GM12864 (cell line): ENCODE data around the gene DENND1B.

Source experiments
- DNase-seq: peaks from one replicate; pipeline ENCODE4 v3.0.0-alpha.2; 2011; ENCODE audit warnings: low read depth
- H3K4me3 ChIP-seq: 2 replicates; pipeline ENCODE4 v1.5.1; 2011; ENCODE audit warnings: mild to moderate bottlenecking, low read depth, low read length, control low read depth
- TF ChIP-seq, protein P1 (sequence below): IDR thresholded peaks from 2 replicates; pipeline ENCODE4 v1.5.1; 2011; ENCODE audit warnings: low read depth, mild to moderate bottlenecking, moderate library complexity, low read length, control low read depth, inconsistent platforms; ENCODE audit errors: missing control alignments

The DENND1B gene

DNA sequence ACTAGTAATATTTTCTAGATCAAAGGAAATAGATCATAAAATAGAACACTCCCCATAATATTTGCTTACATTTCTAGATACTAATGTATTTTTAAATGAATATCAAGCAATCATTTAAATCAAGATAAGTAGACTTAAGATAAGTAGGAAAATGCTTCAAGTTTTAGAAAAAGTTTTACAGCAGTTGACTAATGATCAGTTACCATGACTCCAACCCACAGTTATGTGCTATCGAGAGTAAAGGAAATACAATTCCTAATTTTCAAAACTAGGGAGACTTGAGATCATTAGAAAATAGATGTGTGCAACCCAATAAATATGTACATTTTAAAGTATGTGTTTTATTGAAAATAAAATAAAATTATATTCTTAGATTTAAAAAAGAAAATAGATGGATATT, 95.0 kb downstream of the DENND1B start:
- DNase-seq = no peak
- no peak overlapping the region for H3K4me3 ChIP-seq
- TF ChIP-seq, protein P1, sequence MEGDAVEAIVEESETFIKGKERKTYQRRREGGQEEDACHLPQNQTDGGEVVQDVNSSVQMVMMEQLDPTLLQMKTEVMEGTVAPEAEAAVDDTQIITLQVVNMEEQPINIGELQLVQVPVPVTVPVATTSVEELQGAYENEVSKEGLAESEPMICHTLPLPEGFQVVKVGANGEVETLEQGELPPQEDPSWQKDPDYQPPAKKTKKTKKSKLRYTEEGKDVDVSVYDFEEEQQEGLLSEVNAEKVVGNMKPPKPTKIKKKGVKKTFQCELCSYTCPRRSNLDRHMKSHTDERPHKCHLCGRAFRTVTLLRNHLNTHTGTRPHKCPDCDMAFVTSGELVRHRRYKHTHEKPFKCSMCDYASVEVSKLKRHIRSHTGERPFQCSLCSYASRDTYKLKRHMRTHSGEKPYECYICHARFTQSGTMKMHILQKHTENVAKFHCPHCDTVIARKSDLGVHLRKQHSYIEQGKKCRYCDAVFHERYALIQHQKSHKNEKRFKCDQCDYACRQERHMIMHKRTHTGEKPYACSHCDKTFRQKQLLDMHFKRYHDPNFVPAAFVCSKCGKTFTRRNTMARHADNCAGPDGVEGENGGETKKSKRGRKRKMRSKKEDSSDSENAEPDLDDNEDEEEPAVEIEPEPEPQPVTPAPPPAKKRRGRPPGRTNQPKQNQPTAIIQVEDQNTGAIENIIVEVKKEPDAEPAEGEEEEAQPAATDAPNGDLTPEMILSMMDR = no peak

DNA sequence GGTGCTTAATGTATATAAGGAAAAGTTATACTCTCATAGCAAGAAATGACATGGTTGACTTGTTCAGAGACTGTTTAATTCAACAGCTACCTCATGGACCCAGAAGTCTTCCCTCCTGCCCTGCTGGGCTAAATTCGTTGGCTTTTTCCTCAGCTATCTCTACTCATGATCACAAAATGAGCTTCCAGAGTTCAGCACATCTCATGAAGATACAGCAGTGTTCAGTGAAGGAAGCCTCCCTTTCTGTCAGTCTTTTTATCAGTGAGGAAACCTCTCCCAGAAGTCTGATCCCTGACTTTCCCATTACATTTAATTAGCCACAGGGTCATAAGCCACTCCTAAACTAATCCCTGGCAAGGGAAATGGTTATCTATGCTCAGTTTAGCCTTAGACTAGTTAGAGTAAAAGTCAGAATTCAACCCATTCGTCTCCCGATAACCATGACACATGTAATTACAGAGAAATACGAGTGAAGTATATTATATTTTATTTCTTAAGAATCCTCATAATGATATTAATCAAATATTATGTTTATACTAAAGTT, 97.5 kb downstream of the DENND1B start:
- no peak overlapping the region for H3K4me3 ChIP-seq
- TF ChIP-seq, protein P1 = no peak
- DNase-seq = no peak

DNA sequence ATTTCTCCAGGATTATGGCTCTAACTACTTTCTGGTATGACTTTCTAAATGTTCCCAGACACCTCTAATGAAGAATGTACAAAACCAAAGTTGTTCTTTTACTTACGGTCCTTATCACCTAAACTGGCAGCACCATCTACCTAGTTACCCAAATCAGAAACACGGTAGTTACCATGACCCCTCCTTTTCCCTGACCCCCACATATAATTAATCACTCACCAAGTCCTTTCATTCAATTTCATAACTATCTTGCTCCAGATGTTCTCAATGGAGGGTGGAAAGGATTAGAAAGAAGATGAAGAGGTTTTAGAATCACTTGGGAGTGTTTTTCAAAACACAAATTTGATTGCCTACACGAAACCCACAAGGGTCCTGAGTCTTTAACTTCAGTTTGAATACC, 98.0 kb downstream of the DENND1B start:
- TF ChIP-seq, protein P1 = no peak
- no peak for DNase-seq
- H3K4me3 ChIP-seq = no peak overlapping the region

DNA sequence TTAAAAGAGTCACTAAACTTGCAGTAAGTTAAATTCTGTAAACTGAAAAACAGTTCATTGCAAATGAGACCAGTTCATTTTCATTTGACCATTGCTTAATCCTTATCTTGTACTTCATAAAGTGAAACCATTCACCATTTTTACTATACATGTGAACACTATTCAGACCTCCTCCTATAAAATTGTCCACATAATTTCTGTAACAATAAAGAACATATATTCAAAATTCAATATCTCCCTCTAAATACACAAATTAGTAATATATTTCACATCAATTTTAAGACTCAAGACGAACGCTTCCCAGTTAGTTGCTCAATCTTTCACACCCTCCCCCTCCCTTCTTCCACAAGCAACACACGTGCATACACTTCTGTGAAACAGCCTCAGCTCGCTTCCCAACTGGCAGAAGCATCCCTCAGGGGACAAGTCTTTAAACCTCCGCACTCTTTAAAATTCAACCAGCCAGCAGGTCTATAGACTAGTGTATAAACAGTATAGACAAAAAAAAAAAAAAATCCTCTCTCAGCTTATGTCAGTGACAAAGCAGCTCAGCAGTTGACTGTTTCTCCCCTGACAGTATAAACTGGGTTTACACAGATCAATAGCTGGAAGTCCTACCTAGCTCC, 99.6 kb downstream of the DENND1B start:
- H3K4me3 ChIP-seq = no peak overlapping the region
- TF ChIP-seq, protein P1 = no peak
- DNase-seq = no peak

- no peak overlapping the region for H3K4me3 ChIP-seq
- TF ChIP-seq, protein P1 = no peak
- DNase-seq = no peak
Measured at GRCh38 chr1:197674286-197674685, 101.0 kb downstream of the DENND1B start.

- no peak for DNase-seq
- H3K4me3 ChIP-seq = no peak overlapping the region
- TF ChIP-seq, protein P1 = no peak
Measured at GRCh38 chr1:197673292-197673691, 102.0 kb downstream of the DENND1B start.

- no peak for DNase-seq
- TF ChIP-seq, protein P1 = no peak
Measured at GRCh38 chr1:197672347-197672746, 102.9 kb downstream of the DENND1B start.

More at GRCh38 chr1:197672347-197672746, 102.9 kb downstream of the DENND1B start:
- H3K4me3 ChIP-seq = no peak overlapping the region
